NCI-H2029 (cell line): Measurements from ENCODE around the gene PSPH.

Experiments used
- DNase-seq: peaks from one replicate; lab custom pipeline; 2025; lab: John Stamatoyannopoulos, UW

PSPH gene

DNA sequence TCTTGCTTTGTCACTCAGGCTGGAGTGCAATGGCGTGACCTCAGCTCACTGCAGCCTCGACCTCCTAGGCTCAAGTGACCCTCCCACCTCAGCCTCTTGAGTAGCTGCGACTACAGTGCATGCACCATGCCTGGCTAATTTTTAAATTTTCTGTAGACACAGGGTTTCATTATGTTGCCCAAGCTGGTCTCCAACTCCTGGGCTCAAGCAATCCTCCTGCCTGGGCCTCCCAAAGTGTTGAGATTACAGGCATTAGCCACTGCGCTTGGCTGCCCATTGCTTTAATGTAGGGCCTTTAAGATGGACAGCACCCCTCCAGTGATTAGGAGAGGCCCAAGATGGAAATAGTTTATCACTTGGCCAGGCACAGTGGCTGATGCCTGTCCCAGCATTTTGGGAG, 47.5 kb downstream of the PSPH start:
- no peak for DNase-seq

GRCh38 chr7:55996856-55997500, 54.3 kb downstream of the PSPH start:
- DNase-seq = no peak

DNA sequence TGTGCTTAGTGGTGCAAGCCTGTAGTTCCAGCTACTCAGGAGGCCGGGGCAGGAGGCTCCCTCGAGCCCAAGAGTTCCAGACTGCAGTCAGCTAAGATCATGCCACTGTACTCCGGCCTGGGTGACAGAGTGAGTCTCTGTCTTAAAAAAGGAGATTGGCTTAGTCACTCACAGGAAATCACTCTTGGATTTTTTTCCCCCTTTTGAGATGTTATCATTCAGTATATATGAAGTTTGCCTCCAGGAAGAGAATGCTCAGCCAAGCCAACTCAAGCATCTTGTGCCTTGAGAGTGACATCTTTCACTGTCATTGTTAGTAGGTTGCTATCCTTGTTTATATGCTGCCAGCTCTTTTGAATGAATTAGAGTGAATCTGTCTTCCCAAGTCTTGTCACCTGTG, 58.9 kb downstream of the PSPH start:
- DNase-seq = no peak

GRCh38 chr7:55983537-55983936, 67.7 kb downstream of the PSPH start:
- DNase-seq = no peak

GRCh38 chr7:55980266-55980665, 71.0 kb downstream of the PSPH start:
- no peak for DNase-seq

- DNase-seq = peak; percentile 72
Observed at GRCh38 chr7:55977831-55978230, 73.4 kb downstream of the PSPH start.

- peak; percentile 74 for DNase-seq
Observed at GRCh38 chr7:55975988-55976633, 75.1 kb downstream of the PSPH start.

GRCh38 chr7:55973747-55974250, 77.4 kb downstream of the PSPH start:
- no peak for DNase-seq

DNA sequence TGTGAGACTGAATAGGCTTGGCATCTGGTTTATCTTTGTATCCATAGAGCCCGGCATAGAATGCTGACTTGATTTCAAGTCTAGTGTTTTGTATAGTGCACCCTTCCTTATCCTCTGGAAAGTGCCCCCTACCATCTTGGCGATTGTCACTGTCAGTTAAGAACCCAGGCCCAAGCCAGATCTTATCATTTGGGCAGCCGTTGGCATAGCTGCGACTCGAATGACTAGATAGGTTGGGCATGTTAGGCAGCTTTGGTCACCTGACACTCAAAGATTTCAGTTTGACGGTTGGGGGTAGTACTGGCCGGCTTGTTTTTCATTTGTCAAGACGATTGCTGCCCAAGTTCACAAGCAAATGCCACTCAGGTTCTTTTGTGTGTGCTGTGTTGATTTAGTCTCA, 80.3 kb downstream of the PSPH start:
- DNase-seq = peak; percentile 78

DNA sequence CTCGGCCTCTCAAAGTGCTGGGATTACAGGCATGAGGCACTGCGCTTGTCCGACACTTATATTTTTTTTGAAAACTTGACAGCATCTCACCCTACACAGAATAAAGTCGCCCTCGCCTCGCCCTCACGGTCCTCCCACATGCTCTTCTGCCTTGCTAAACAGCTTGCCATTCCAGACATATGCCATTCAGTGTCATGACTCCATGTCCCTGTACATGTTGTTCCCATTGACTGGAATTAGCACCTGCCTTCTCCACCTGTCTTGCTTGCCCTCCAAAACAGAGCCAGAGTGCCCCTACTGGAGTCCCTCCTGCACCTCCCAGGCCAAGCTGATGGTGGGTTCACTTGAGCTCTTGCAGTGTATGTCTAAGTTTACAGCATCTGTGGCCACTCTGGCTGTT, 80.7 kb downstream of the PSPH start:
- peak; percentile 57 for DNase-seq

- peak; percentile 74 for DNase-seq
Observed at GRCh38 chr7:55969391-55969790, 81.9 kb downstream of the PSPH start.

GRCh38 chr7:55966851-55967250, 84.4 kb downstream of the PSPH start:
- peak; percentile 15 for DNase-seq

DNA sequence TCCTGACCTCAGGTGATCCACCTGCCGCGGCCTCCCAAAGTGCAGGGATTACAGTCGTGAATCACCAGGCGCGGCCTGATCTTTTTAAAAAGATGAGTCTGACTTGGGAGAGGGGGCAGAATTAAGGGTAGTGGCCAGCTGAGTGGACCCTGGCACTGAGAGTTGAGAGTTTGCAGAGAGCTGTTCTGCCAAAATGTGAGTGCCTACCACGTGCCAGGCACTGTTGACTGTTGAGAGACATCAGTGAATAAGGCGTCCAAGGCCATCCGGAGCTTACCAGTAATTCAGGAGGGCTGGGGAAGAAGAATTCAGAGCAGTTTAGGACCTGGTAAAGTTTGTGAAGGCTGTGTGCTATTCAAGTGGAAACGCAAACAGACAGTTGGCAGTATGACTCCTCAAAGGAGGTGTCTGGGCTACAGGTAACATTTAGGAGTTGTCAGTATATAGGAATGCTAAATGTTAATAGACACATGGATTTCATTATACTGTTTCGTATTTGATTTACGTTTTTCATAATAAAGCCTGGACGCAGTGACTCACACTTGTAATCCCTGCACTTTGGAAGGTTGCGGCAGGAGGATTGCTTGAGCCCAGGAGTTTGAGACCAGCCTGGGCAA, 85.3 kb downstream of the PSPH start:
- peak; percentile 55 for DNase-seq

GRCh38 chr7:55965100-55965470, 86.2 kb downstream of the PSPH start:
- DNase-seq = no peak

DNA sequence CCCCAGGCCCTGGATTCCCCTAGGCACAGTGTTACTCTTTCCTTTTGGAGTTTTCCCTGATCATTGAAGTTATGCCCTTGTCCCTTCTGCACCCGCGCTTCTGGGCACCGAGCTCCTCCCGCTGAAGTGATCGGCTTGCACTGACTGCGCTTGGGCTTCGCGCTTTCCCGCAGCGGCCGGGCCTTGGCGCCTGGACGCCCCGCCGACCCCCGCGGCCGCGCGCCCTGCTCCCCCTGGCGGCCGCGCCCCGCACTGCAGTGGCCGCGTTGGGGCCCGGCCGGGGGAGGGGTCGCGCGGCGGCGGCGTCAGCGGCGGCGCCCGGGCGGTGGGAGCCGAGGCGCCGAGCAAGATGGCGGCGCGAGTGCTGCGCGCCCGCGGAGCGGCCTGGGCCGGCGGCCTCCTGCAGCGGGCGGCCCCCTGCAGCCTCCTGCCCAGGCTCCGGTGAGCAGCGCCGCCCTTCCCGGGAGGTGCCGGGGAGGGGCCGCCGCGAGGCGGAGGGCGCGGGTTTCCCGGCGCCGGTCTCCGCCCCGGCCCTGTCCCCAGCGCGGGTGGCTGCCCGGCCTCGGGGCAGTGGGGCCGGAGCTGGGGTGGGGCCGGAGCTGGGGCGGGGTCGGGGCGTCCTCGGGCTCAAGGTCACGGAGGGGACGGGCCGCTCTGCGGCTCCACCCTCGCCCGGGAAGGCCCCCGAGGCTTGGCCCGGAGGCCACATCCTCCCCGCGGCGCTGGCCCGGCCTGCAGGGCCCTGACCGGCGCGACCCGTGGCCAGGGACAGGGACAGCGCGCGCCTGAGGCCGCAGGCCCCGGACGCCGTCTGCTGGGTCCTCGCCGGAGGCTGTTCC, 86.8 kb downstream of the PSPH start, which contains the start of gene NIPSNAP2:
NIPSNAP2 (plus strand) TSS at position 325 of the 839 bp plus-strand sequence; CDS start at position 350, 25 bp downstream.
- peak; percentile 63 for DNase-seq

DNA sequence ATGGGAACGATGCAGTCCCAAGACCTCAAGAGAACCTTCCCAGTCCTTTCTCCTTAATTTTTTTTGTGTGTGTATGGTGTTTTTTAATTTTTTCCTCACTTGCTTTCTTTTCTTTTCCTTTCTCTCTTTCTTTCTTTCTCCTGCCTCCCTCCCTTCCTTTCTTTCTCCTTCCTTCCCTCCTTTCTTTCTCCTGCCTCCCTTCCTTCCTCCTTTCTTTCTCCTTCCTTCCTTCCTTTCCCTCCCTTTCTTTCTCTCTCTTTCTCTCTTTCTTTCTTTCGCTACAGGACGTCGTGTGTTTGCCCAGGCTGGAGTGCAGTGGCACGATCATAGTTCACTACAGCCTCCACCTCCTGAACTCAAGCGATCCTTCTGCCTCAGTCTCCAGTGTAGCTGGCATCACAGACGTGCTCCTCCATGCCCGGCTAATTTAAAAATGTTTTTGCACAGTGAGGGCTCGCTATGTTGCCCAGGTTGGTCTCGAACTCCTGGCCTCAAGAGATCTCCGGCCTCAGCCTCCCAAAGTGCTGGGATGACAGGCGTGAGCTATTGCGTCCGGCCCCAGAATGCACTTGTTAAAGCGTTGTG, 87.6 kb downstream of the PSPH start:
- no peak for DNase-seq

GRCh38 chr7:55962014-55962413, 89.2 kb downstream of the PSPH start:
- no peak for DNase-seq
